Umbilical cord (tissue), 2 donors: Measurements from ENCODE around the gene MMP25. TPM values are rescaled to one million over a fixed set of nuclear protein-coding genes. Genes with fewer than 3 reads are reported as not detected.

Source experiments
- DNase-seq: peaks from one replicate; pipeline ENCODE4 v3.0.0-alpha.2; 2015; ENCODE audit warnings: low spot score
- total RNA-seq: library from RNA; depleted of rRNA; stranded (reverse); fragments of >200 nt; gene quantifications from one replicate; pipeline ENCODE4 v1.2.3, GENCODE V29; 2014; ENCODE audit warnings: low replicate concordance; ENCODE audit not compliant: insufficient read depth

MMP25 gene
- total RNA-seq, 1 donor from 2014 or later, result 0.24 TPM

DNA sequence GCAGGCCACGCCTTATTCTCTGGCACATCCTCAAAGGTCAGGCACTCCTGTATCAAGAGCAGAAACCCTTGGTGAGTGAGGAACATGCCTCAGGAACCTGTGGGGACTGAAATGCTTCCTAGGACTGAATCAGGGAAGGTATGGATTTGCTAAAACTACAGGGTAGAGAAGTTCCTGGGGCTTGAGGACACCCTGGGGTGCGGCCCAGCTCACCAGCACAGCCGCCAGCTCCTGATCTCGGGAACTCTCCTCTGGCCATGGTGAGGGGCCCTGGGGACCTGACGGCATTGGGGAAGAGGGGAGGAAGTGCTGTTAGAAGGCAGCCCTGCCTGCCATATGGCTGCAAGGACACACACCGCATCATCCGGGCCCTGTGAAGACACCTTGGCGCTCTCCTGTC lies 45.2 kb downstream of the MMP25 start:
- no peak for DNase-seq

DNA sequence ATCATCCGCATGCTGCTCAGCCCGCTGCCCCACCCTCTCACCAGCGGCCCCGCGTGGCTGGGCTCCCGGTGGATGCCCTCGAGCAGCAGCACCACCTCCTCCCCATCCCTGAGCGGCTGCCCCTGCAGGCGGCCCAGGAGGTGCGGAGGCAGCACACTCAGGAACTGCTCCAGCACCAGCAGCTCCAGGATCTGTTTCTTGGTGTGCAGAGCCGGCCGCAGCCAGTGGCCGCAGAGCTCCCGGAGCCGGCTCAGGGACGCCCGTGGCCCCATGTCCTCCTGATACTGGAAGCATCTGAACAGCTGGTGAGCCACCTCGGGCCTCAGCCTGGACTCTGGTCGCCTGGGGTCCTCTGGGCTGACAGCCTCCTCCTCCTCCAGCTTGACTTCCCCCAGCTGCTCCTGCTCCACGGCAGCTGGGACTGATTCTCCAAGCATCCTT lies 46.2 kb downstream of the MMP25 start:
- no peak for DNase-seq

DNA sequence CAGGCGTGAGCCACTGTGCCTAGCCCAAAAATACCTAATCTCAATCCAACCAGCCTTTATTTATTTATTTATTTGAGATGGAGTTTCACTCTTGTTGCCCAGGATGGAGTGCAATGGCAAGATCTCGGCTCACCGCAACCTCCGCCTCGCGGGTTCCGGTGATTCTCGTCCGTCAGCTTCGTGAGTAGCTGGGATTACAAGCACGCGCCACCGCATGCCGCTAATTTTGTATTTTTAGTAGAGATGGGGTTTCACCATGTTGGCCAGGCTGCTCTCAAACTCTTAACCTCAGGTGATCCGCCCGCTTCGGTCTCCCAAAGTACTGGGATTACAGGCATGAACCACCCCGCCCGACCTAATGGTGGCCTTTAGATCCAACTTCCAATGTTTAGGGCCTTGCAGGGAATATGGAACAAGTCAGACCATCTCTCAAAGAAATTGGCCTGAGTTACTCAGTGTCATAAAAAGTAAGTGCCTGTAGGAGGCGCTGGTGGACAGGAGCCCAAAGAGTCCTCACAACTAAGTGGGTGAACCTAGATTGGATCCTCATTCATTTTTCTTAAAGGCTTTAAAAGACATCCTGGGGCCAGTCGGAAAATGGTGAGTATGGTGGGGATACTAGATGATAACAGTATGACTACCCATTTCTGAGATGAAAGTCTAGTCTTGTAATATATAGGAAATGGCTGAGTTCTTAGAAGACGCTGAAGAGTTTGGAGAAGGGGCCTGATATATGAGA lies 48.1 kb downstream of the MMP25 start:
- DNase-seq, result no peak

DNA sequence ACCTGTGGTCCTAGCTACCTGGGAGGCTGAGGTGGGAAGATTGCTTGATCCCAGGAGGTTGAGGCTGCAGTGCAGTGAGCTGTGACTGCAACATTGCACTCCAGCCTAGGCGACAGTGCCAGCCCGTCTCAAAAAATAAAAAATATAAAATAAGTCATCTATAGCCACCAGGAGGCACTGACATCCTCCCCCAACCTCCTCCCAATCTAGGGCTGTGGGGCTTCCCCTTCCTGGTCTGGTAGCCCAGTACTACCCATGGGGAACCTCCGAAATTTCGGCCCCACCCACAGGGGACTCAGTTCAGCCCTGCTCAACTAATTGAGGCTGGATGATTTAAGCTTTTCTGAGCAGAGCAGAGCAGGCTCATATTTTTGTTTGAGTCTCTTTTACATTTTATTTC lies 49.5 kb downstream of the MMP25 start:
- no peak for DNase-seq

DNA sequence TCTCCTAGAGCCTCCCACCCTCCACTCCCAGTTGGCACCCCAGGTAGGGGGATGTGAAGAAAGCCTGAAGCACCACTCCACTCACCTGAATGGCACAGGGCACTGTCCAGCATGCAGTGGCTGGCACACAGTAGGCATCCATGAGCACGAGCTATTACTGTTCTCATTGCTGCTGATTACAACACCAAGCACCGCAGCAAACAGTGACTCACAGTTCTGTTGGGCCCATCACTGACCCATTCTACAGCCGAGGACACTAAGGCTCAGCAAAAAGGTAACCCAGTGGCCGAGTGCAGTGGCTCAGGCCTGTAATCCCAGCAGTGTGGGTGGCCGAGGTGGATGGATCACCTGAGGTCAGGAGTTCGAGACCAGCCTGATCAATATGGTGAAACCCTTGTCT lies 50.0 kb downstream of the MMP25 start:
- no peak for DNase-seq

DNA sequence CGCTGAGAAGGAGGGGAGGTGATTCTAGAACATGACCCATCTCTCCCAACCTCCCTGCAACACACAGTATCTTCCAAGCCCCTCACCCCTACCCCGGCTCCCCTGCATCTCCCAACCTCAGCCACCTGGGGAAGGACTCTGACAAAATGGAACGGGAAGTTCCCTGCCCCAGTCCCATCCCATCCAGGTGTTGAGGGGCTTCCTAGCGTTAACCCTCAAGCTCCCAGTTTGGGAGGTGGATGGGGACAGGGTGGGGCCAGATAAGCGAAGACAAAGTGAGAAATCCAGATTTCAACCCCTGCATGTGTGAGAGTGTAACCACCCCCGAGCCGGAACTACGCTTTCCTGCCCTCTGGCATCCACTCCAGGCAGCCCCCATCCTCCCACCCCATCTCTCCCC lies 50.9 kb downstream of the MMP25 start:
- DNase-seq, result no peak

DNA sequence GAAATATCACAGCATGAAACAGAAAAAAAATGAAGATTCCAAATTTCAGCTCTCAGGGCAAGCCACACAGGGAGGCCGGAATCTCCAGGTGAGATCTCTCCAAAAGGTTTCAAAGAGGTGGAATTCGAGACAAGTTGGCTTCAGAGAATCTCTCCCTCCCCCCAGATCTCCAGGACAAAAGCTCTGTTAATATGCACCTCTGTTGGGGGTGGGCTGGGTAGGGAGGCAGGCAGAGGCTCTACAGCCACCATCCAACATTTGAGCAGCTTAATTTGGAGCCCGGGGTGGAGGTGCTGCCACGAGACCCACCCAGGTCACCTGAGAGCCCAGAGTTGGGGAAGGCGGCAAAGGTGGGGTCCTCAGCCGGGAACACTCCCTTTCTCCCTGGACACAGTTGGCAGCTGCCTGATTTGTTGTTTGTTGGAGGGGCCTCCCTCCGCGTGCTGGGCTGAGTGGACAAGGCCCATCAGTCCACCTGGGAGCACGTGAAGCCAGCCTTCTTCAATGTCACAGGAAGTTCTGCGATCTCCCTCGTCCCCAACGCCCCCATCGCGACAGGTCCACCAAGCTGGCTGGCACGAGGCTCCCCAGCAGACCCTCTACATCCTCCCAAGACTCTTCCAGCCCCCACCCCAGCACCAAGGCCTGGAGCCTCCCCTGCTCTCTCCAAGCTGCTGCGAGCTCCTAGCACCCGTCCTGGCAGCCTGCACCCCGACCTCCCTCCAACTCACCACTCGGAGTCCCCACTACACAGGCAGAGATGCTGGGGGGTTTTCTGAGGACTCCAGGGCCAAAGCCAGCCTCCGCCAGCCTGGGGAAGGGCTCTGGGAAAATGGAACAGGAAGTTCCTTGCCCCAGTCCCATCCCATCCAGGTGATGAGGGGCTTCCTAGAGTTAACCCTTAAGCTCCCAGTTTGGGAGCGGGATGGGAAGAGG lies 52.4 kb downstream of the MMP25 start, which contains the start of gene ZSCAN10:
ZSCAN10 (minus strand) TSS at position 836 of the 936 bp plus-strand sequence. CDS start 6,357 bp downstream, outside the sequence.
- no peak for DNase-seq

DNA sequence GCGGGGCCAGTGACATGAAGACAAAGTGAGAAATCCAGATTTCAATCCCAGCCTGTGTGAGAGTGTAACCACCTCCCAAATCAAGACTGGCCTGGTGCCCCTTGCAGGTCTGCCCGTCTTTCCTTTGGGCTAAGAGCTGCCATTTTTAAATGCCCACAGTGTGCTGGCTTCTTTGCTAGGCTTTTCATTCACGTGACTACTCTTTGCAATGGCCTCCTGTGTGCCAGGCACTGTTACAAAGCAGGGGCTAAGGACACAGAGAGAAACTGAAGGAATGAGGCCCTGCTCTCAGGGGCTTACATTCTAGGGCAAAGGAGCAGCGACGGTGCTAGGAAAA lies 53.0 kb downstream of the MMP25 start:
- DNase-seq, result no peak

DNA sequence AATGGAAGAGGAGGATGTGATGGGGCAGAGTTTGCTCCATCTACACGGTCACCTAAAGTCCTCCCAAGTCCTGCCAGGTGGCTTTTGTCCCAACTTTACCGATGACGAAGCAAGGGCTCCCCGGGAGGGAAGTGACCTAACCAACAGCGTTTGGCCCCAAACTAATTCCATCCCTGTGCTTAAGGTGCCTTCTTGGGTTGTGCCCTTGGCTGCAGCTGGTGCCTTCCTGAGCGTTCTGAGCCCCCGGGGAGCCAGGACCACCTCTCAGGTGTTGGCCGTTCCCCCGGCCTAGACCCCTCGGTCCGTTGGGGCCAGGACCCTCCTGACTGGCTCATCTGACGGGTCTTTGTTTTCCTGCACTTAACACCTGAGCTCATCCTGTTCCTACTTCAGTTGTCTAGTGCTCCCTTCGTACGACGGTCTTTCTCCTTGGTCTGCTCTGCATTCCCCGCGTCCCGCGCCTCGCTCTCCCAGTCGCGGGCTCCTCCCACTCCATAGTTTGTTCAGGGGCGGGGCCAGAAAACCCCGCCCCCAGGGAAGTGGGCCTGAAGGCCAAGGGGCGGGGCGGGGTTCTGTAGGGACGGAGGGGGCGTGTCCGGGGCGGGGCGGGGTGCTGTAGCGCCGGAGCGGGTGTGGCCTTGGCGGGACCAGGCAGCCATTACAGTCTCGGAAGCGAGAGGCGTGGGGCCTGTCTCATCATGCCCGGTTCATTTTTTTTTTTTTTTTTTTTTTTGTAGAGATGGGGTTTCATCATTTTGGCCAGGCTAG lies 53.6 kb downstream of the MMP25 start:
- DNase-seq, result peak; percentile 89

DNA sequence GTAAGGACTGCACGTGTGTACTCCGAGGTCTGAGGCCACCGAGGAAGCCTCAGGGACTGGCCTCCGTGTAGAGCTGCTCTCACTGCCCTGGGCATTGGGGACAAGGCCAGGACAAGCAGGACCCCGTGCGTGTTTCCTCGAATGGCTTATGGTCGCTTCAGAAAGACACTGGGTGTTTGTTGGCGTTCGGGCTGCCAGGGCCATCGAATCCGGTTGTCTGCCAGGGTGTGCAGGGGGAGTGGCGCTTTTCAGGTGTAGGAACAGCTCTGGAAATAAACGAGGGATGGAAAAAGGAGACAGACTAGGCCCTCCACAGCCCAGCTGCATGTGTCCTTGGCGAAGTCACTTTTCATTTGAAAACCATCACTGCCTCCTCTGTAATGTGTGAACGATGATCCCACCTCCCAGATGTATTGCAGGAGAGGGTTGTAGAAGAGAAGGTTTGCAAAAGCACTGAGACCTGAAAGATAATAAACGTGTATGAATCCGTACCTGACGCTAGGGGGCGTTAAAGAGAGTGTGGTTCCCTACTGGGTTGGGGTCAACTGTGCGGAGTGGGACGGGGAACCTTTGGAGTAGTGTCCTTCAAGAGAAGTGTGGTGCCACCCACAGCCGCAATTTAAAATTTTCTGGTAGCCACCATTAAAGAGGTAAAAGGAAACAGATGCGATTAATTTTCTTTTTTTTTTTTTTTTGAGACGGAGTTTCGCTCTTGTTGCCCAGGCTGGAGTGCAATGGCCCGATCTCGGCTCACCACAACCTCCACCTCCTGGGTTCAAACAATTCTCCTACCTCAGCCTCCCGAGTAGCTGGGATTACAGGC lies 54.9 kb downstream of the MMP25 start:
- DNase-seq, result no peak

DNA sequence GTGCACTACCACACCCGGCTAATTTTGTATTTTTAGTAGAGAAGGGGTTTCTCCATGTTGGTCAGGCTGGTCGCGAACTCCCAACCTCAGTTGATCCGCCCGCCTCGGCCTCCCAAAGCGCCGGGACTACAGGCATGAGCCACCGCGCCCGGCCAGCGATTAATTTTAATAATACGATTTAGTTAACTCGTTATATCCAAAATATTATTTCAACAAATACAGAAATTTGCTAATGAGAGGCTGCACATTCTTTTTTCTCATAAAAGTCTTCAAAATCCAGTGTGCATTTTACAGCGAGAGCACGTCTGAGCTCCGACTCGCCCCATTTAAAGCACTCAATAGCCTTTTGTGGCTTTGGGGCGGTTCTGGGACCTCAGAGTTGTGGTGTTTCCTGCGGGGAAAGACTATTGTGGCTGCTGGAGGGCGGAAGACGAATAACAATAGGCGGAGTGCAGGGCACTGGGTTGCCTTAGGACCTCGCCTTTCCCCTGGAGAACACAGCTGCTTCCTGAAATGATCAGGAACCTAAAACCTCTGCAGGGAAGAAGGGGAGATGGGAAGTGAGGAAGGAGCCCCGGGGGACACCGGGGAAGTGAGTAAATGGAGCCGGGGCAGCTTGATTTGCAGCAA lies 55.6 kb downstream of the MMP25 start:
- DNase-seq, result no peak

DNA sequence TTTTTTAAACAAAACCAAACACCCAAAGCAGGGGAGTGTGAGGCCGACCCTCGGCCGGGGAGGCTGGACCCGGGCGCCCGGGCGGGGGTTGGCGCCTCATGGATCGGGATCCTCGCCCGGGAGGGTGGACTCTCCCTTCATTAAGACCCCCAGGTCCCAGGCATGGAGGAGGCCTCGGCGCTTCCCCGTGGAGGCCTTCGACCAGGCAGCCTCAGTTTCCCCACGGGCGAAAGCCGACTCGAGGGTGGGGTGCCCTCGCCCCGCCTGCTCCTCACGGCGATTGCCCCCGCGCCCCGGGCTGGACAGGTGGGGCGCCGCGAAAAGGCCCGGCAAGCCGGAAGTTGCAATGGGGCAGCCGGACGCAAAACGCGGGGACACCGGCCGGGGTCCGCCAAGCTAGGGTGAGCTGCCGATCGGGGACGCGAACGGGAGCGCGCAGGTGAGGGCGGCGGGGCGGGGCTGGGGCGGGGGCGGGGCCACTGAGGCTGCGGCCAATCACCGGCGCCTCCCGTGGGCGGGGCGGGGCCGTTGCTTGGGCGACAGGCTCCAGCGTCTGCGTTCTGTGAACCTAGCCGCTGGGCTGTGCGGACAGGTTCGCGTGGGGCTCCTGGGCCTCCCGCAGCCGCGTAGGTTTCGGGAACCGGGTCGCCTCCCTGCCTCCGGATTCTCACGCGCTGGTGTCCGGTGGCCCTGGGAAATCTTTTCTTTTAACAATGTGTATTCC lies 60.0 kb downstream of the MMP25 start:
- peak; percentile 89 for DNase-seq

Other genes starting within 250 kb of the MMP25 start
- gene PRSS41, start 248.1 kb upstream of the MMP25 start, total RNA-seq, result not detected
- gene PRSS21, start 229.3 kb upstream of the MMP25 start, total RNA-seq, result not detected
- 7.2 TPM for gene ZG16B, start 216.3 kb upstream of the MMP25 start, total RNA-seq
- 3.1 TPM for gene PRSS22, start 188.4 kb upstream of the MMP25 start, total RNA-seq
- 25.5 TPM for gene FLYWCH2, start 163.3 kb upstream of the MMP25 start, total RNA-seq
- 30.8 TPM for gene FLYWCH1, start 134.6 kb upstream of the MMP25 start, total RNA-seq
- 0.48 TPM for gene KREMEN2, start 82.3 kb upstream of the MMP25 start, total RNA-seq
- 5.8 TPM for gene PAQR4, start 77.2 kb upstream of the MMP25 start, total RNA-seq
- gene PKMYT1, start 66.1 kb upstream of the MMP25 start, total RNA-seq, result 6.0 TPM
- gene CLDN9, start 33.6 kb upstream of the MMP25 start, total RNA-seq, result not detected
- gene CLDN6, start 28.4 kb upstream of the MMP25 start, total RNA-seq, result 0.72 TPM
- 150 TPM for gene TNFRSF12A, start 26.2 kb upstream of the MMP25 start, total RNA-seq
- 3.1 TPM for gene HCFC1R1, start 22.6 kb upstream of the MMP25 start, total RNA-seq
- gene THOC6, start 22.5 kb upstream of the MMP25 start, total RNA-seq, result 29.4 TPM
- gene BICDL2, start 9.6 kb upstream of the MMP25 start, total RNA-seq, result 2.2 TPM
- 13.2 TPM for gene IL32, start 19.1 kb downstream of the MMP25 start, total RNA-seq
- not detected for gene ZSCAN10, start 52.7 kb downstream of the MMP25 start, total RNA-seq
- gene ZNF205, start 66.0 kb downstream of the MMP25 start, total RNA-seq, result 8.9 TPM
- gene ZNF213, start 88.5 kb downstream of the MMP25 start, total RNA-seq, result 0.96 TPM
- gene OR1F1, start 141.6 kb downstream of the MMP25 start, total RNA-seq, result 0.96 TPM
- 13.5 TPM for gene ZNF200, start 188.6 kb downstream of the MMP25 start, total RNA-seq
- 6.7 TPM for gene MEFV, start 210.1 kb downstream of the MMP25 start, total RNA-seq
- 53.7 TPM for gene ZNF263, start 236.9 kb downstream of the MMP25 start, total RNA-seq